Lung (tissue), 10 donors: ENCODE results near the gene UPK3B. TPM values are rescaled to one million over a fixed set of nuclear protein-coding genes. Genes with fewer than 3 reads are reported as not detected.
"Not testable (repeated sequence)": the region's sequence is repeated elsewhere in the genome, so short reads cannot be mapped to it uniquely, and the experiment has no call there.

Source experiments
- ATAC-seq: fragments of 200-7000 bp; cut with Tn5 transposase; one replicate; pipeline ENCODE4 v1.9.1; 2020; ENCODE audit warnings: moderate number of reproducible peaks; ENCODE audit not compliant: insufficient read depth, low FRiP score
- DNase-seq, 3 donors: peaks; one replicate each; pipeline ENCODE4 v3.0.0-alpha.2; 2013 to 2017
- H3K27ac ChIP-seq, 2 donors: one replicate each; pipeline ENCODE4 v1.5.1; 2013; ENCODE audit warnings: mild to moderate bottlenecking in 2 of 2, moderate library complexity in 2 of 2, control low read depth in 1 of 2, inconsistent platforms in 1 of 2, low read depth in 1 of 2, low read length in 1 of 2
- H3K27me3 ChIP-seq, 3 donors: one replicate each; pipeline ENCODE4 v1.5.1; 2013; ENCODE audit warnings: low read length in 2 of 3; ENCODE audit not compliant: control insufficient read depth in 3 of 3, insufficient read depth in 3 of 3
- H3K36me3 ChIP-seq, 4 donors: one replicate each; pipeline ENCODE4 v1.5.1; 2013; ENCODE audit warnings: low read length in 4 of 4, mild to moderate bottlenecking in 1 of 4, moderate library complexity in 1 of 4; ENCODE audit not compliant: control insufficient read depth in 4 of 4, insufficient read depth in 4 of 4
- H3K4me1 ChIP-seq, 5 donors: one replicate each; pipeline ENCODE4 v1.5.1; 2013; ENCODE audit warnings: low read length in 5 of 5, mild to moderate bottlenecking in 2 of 5, moderate library complexity in 1 of 5; ENCODE audit not compliant: control insufficient read depth in 5 of 5, insufficient read depth in 5 of 5
- H3K4me3 ChIP-seq: one replicate; pipeline ENCODE4 v1.5.1; 2013; ENCODE audit warnings: mild to moderate bottlenecking, control low read depth, moderate library complexity
- H3K9ac ChIP-seq, 2 donors: one replicate each; pipeline ENCODE4 v1.5.1; 2013; ENCODE audit warnings: low read length in 2 of 2, control low read depth in 1 of 2; ENCODE audit not compliant: insufficient read depth in 1 of 2
- H3K9me3 ChIP-seq, 4 donors: one replicate each; pipeline ENCODE4 v1.5.1; 2013; ENCODE audit warnings: low read length in 3 of 4, mild to moderate bottlenecking in 1 of 4, moderate library complexity in 1 of 4; ENCODE audit not compliant: control insufficient read depth in 4 of 4, insufficient read depth in 3 of 4
- WGBS, 2 donors: extraction: QIAGEN DNeasy Blood & Tissue Kit; methylation state at CpG; one replicate each; pipeline ENCODE4 v1.1.7; 2013; 5-methylcytosine and 5-hydroxymethylcytosine counted together
- polyA plus RNA-seq, 2 donors: library from polyadenylated mRNA; stranded (reverse); fragments of 200-250 nt; gene quantifications; one replicate each; pipeline ENCODE4 v1.2.1, GENCODE V29; 2013
- total RNA-seq, 2 donors: library from RNA; depleted of rRNA in 1 of 2; stranded (reverse); fragments of >200 nt in 1 of 2; gene quantifications; one replicate each; pipeline ENCODE4 v1.2.1, GENCODE V29; 2014 to 2021
- donor health status: Bipolar disorder and iron deficiency.
- donor health status: healthy.
- donor health status: DM: yes; HTN: yes; CAD: no.

The UPK3B gene
- total and polyA plus RNA-seq, 4 donors = 3.6 to 24.3 (median 8.5) TPM

GRCh38 chr7:76497918-76498582 lies 12.3 kb upstream of the UPK3B start:
- DNase-seq, H3K4me1 ChIP-seq, H3K4me3 ChIP-seq, H3K27me3 ChIP-seq, H3K27ac ChIP-seq, H3K9ac ChIP-seq, H3K9me3 ChIP-seq, ATAC-seq: not testable (repeated sequence)
- WGBS, 2 donors = 90 to 97% methylated on average over 10 to 13 of the region's 27 CpGs
- H3K36me3 ChIP-seq = peaks cover 0 to 10% (median 0%) of the 10 kb centered on the region in 4 donors

GRCh38 chr7:76498583-76499200 lies 11.7 kb upstream of the UPK3B start:
- WGBS, 2 donors = 90 to 95% methylated on average over 7 of the region's 10 CpGs
- not testable (repeated sequence) for H3K4me3 ChIP-seq, H3K4me1 ChIP-seq, H3K9ac ChIP-seq, DNase-seq, H3K27me3 ChIP-seq, H3K27ac ChIP-seq, H3K9me3 ChIP-seq, ATAC-seq
- H3K36me3 ChIP-seq = peaks cover 0 to 12% (median 0%) of the 10 kb centered on the region in 4 donors

- H3K4me1 ChIP-seq, ATAC-seq, H3K4me3 ChIP-seq, H3K27me3 ChIP-seq, H3K9ac ChIP-seq, H3K9me3 ChIP-seq, DNase-seq, H3K27ac ChIP-seq: not testable (repeated sequence)
- peaks cover 0 to 12% (median 0%) of the 10 kb centered on the region in 4 donors for H3K36me3 ChIP-seq
- 81 to 86% methylated on average over 9 to 16 of the region's 28 CpGs for WGBS, 2 donors
Measured at GRCh38 chr7:76499201-76499923, 11.0 kb upstream of the UPK3B start.

GRCh38 chr7:76499924-76500241 lies 10.5 kb upstream of the UPK3B start:
- WGBS, 2 donors = 58 to 67% methylated on average over 3 to 6 of the region's 19 CpGs
- ATAC-seq, H3K9me3 ChIP-seq: not testable (repeated sequence)

GRCh38 chr7:76502224-76502623 lies 8.1 kb upstream of the UPK3B start:
- H3K4me3 ChIP-seq, DNase-seq, H3K27me3 ChIP-seq, H3K9ac ChIP-seq, H3K9me3 ChIP-seq, ATAC-seq, H3K4me1 ChIP-seq, H3K27ac ChIP-seq: not testable (repeated sequence)
- peaks cover 0 to 27% (median under 1%) of the 10 kb centered on the region in 4 donors for H3K36me3 ChIP-seq
- 82 to 88% methylated on average over 11 to 13 of the region's 13 CpGs for WGBS, 2 donors

More at GRCh38 chr7:76499924-76500241, 10.5 kb upstream of the UPK3B start:
- H3K4me3 ChIP-seq, H3K27me3 ChIP-seq, H3K4me1 ChIP-seq, DNase-seq, H3K9ac ChIP-seq, H3K27ac ChIP-seq: not testable (repeated sequence)
- H3K36me3 ChIP-seq = peaks cover 0 to 16% (median 0%) of the 10 kb centered on the region in 4 donors

GRCh38 chr7:76502836-76503235 lies 7.5 kb upstream of the UPK3B start:
- WGBS, 2 donors = 92 to 95% methylated on average over 15 to 16 of the region's 16 CpGs
- H3K9ac ChIP-seq, ATAC-seq, H3K27me3 ChIP-seq, H3K4me1 ChIP-seq, H3K27ac ChIP-seq, DNase-seq, H3K9me3 ChIP-seq, H3K4me3 ChIP-seq: not testable (repeated sequence)
- peaks cover 0 to 27% (median under 1%) of the 10 kb centered on the region in 4 donors for H3K36me3 ChIP-seq

- H3K4me1 ChIP-seq, DNase-seq, H3K4me3 ChIP-seq, H3K27ac ChIP-seq, H3K9me3 ChIP-seq, H3K27me3 ChIP-seq, ATAC-seq, H3K9ac ChIP-seq: not testable (repeated sequence)
- H3K36me3 ChIP-seq = peaks cover 0 to 27% (median under 1%) of the 10 kb centered on the region in 4 donors
- 95 to 96% methylated on average over 11 to 12 of the region's 12 CpGs for WGBS, 2 donors
Measured at GRCh38 chr7:76503244-76503643, 7.1 kb upstream of the UPK3B start.
